NOMO-1 treated with DMSO at 0.1 percent for 48 hours (cell line): Measurements from ENCODE around the gene FSHR.

Experiments
- DNase-seq: peaks from one replicate; lab custom pipeline; 2025; ENCODE audit not compliant: unreplicated experiment; lab: John Stamatoyannopoulos, UW

The FSHR gene

GRCh38 chr2:48968011-48968410 is 186.3 kb downstream of the FSHR start:
- no peak for DNase-seq

- no peak for DNase-seq
These were observed 189.1 kb downstream of the FSHR start for GRCh38 chr2:48965204-48965603.

GRCh38 chr2:48961009-48961408 is 193.3 kb downstream of the FSHR start:
- no peak for DNase-seq

GRCh38 chr2:48954935-48955334 is 199.4 kb downstream of the FSHR start:
- DNase-seq: no peak

- no peak for DNase-seq
These were observed 200.0 kb downstream of the FSHR start for GRCh38 chr2:48954311-48954710.

- no peak for DNase-seq
These were observed 201.7 kb downstream of the FSHR start for GRCh38 chr2:48952614-48953013.

- no peak for DNase-seq
These were observed 202.2 kb downstream of the FSHR start for GRCh38 chr2:48952143-48952542.

- DNase-seq: no peak
These were observed 205.8 kb downstream of the FSHR start for GRCh38 chr2:48948400-48949125.

GRCh38 chr2:48946449-48947048 is 207.8 kb downstream of the FSHR start:
- DNase-seq: peak; percentile 67

GRCh38 chr2:48944956-48945355 is 209.4 kb downstream of the FSHR start:
- no peak for DNase-seq

- no peak for DNase-seq
These were observed 210.9 kb downstream of the FSHR start for GRCh38 chr2:48943436-48943835.

GRCh38 chr2:48941908-48942307 is 212.4 kb downstream of the FSHR start:
- no peak for DNase-seq

GRCh38 chr2:48941456-48941855 is 212.9 kb downstream of the FSHR start:
- no peak for DNase-seq

GRCh38 chr2:48940606-48941005 is 213.7 kb downstream of the FSHR start:
- DNase-seq: no peak

GRCh38 chr2:48939232-48939631 is 215.1 kb downstream of the FSHR start:
- no peak for DNase-seq

- DNase-seq: no peak
These were observed 216.1 kb downstream of the FSHR start for GRCh38 chr2:48938231-48938630.

- no peak for DNase-seq
These were observed 219.5 kb downstream of the FSHR start for GRCh38 chr2:48934807-48935206.

GRCh38 chr2:48933828-48934497 is 220.4 kb downstream of the FSHR start:
- DNase-seq: no peak

- DNase-seq: no peak
These were observed 221.6 kb downstream of the FSHR start for GRCh38 chr2:48932667-48933066.

GRCh38 chr2:48929571-48930301 is 224.6 kb downstream of the FSHR start:
- no peak for DNase-seq

GRCh38 chr2:48927355-48927754 is 227.0 kb downstream of the FSHR start:
- DNase-seq: no peak

- no peak for DNase-seq
These were observed 238.4 kb downstream of the FSHR start for GRCh38 chr2:48915884-48916283.
